Stimulated activated CD8-positive, alpha-beta memory T cell treated with anti-CD3 and anti-CD28 coated beads, Interleukin-12 subunit alpha, Interleukin-12 subunit beta, amount 100 ng/mL, for 24 hours (primary cell): ENCODE data around the gene CRYBB1.
"Not testable (repeated sequence)": the region's sequence is repeated elsewhere in the genome, so short reads cannot be mapped to it uniquely, and the experiment has no call there.

ENCODE experiments used
- DNase-seq: peaks from one replicate; pipeline ENCODE4 v3.0.0-alpha.2; 2020; ENCODE audit errors: extremely low read depth

The CRYBB1 gene

GRCh38 chr22:26636296-26636695 lies 18.5 kb upstream of the CRYBB1 start:
- DNase-seq: no peak

- DNase-seq: no peak
Measured at GRCh38 chr22:26635117-26635516, 17.3 kb upstream of the CRYBB1 start.

- DNase-seq: no peak
Measured at GRCh38 chr22:26634189-26634588, 16.4 kb upstream of the CRYBB1 start.

- DNase-seq: no peak
Measured at GRCh38 chr22:26632422-26633155, 14.8 kb upstream of the CRYBB1 start.

GRCh38 chr22:26631282-26631681 lies 13.5 kb upstream of the CRYBB1 start:
- DNase-seq: no peak

GRCh38 chr22:26629988-26630761 lies 12.3 kb upstream of the CRYBB1 start:
- DNase-seq: no peak

GRCh38 chr22:26624803-26625202 lies 7.0 kb upstream of the CRYBB1 start:
- no peak for DNase-seq

GRCh38 chr22:26623984-26624383 lies 6.2 kb upstream of the CRYBB1 start:
- no peak for DNase-seq

GRCh38 chr22:26621663-26622062 lies 3.8 kb upstream of the CRYBB1 start, which contains the start of gene CRYBA4:
CRYBA4 (plus strand) TSS chr22:26621963; CDS start chr22:26622597, 634 bp downstream.
- DNase-seq: no peak

- no peak for DNase-seq
Measured at GRCh38 chr22:26620197-26620596, 2.4 kb upstream of the CRYBB1 start.

- no peak for DNase-seq
Measured at GRCh38 chr22:26619510-26619909, 1.7 kb upstream of the CRYBB1 start.

GRCh38 chr22:26618455-26618854 lies 628 bp upstream of the CRYBB1 start:
- DNase-seq: no peak

GRCh38 chr22:26616650-26617049 lies 1.2 kb downstream of the CRYBB1 start:
- no peak for DNase-seq

GRCh38 chr22:26615830-26616435 lies 1.9 kb downstream of the CRYBB1 start:
- no peak for DNase-seq

GRCh38 chr22:26615149-26615548 lies 2.7 kb downstream of the CRYBB1 start:
- DNase-seq: no peak

- DNase-seq: no peak
Measured at GRCh38 chr22:26614322-26614721, 3.5 kb downstream of the CRYBB1 start.

- not testable (repeated sequence) for DNase-seq
Measured at GRCh38 chr22:26613753-26614152, 4.1 kb downstream of the CRYBB1 start.

GRCh38 chr22:26612652-26613051 lies 5.2 kb downstream of the CRYBB1 start:
- DNase-seq: no peak

GRCh38 chr22:26610996-26611395 lies 6.8 kb downstream of the CRYBB1 start:
- DNase-seq: no peak

GRCh38 chr22:26610072-26610958 lies 7.5 kb downstream of the CRYBB1 start:
- no peak for DNase-seq

- DNase-seq: no peak
Measured at GRCh38 chr22:26609287-26609686, 8.5 kb downstream of the CRYBB1 start.

- no peak for DNase-seq
Measured at GRCh38 chr22:26608129-26608528, 9.7 kb downstream of the CRYBB1 start.
